IPS-15b (cell line): ENCODE data around the gene LRRN3.

ENCODE experiments used
- H3K27me3 ChIP-seq: one replicate; pipeline ENCODE4 v1.6.1; 2013; ENCODE audit warnings: low read length; ENCODE audit not compliant: control insufficient read depth, insufficient read depth
- H3K36me3 ChIP-seq: one replicate; pipeline ENCODE4 v1.6.1; 2013; ENCODE audit warnings: low read length; ENCODE audit not compliant: control insufficient read depth, insufficient read depth
- H3K4me1 ChIP-seq: one replicate; pipeline ENCODE4 v1.6.1; 2013; ENCODE audit warnings: mild to moderate bottlenecking, low read length; ENCODE audit not compliant: control insufficient read depth, insufficient read depth
- H3K4me3 ChIP-seq: one replicate; pipeline ENCODE4 v1.5.1; 2013; ENCODE audit warnings: low read depth, low read length
- H3K9ac ChIP-seq: one replicate; pipeline ENCODE4 v1.6.1; 2013; ENCODE audit warnings: low read depth, mild to moderate bottlenecking, low read length
- H3K9me3 ChIP-seq: one replicate; pipeline ENCODE4 v1.6.1; 2013; ENCODE audit warnings: mild to moderate bottlenecking, low read length; ENCODE audit not compliant: control insufficient read depth, insufficient read depth

LRRN3 gene

DNA sequence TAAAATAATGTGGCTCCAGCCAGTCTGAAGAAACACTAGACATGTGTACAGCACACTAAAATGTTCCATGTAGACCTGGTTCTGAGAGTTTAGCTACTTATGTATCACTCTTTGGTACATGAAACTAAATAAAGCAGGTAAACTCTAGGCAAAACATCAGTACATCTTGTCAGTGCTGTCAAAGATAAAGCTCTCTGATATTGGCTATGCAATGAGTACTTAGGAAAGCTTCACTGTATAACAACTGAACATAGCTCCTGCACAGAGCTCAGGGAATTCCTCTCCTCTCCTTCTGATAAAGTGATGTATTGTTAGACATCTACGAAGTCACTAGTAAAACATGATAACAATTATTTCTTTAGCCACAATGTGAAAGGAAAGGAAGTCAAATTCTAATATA is 3.5 kb downstream of the LRRN3 start:
- H3K9ac ChIP-seq: no peak overlapping the region
- H3K4me3 ChIP-seq: no peak overlapping the region
- H3K27me3 ChIP-seq: no peaks in the 10 kb centered on the region
- H3K9me3 ChIP-seq: no peaks in the 10 kb centered on the region
- H3K4me1 ChIP-seq: peaks cover 47% of the 10 kb centered on the region
- no peaks in the 10 kb centered on the region for H3K36me3 ChIP-seq

DNA sequence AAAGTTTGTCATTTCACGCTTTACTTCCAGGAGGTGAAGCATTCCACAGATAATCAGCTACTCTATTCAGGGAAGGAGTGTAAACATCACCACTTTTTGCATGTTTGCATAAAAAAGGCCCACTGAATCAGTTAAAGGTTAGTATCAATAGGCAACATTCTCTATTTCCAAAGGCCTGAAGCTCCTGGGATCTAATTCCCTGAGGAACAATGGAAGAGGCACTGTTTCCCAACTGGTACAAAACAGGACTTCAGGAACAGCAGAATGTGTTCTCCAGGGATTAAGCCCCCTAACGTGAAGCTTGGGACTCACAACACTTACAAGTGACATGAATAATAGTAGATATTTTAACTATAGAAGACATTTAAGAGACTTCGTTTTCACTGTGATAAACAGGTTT is 6.1 kb downstream of the LRRN3 start:
- no peak overlapping the region for H3K9ac ChIP-seq
- peaks cover 32% of the 10 kb centered on the region for H3K4me1 ChIP-seq
- no peaks in the 10 kb centered on the region for H3K27me3 ChIP-seq
- H3K36me3 ChIP-seq: no peaks in the 10 kb centered on the region
- H3K4me3 ChIP-seq: peak overlapping the region; percentile 3
- no peaks in the 10 kb centered on the region for H3K9me3 ChIP-seq

DNA sequence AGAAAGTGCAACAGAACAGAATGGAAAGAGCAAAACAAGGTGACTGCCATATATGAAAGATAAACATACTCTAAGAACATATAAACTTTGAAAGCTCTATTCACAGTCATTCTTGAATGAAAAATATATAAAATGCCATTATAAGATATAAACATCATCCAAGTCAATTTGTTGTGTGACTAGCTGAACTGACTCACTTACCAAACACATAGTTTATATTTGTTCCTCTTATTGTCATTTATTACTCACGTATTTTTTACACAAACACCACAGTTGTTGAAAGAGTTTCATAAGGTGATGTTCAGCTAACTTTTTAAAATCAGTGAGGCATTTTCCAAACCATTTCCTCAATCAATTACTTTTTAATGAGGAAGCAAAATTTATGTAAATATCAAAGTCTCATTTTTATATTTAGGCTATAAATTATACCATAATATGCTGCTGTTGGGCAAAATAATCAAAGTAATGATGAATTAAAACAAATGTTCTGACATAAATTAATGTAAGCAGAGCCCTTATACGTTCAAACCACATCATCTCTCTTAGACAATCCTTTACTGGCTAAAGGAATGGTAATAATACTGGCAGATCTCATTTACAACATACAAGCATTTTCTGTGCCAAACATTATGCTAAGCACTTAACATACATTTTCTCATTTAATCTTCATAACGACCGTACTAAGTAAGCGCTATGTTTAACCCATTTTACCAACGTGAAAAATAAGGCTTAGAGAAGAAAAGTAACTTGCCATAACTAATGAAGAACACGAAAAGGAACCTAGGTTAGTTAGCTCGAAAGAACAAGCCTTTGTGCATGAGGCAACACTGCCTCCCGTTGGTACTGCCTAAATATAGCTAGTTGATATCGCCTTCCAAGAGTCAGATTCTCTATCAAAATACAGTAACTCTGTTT is 7.3 kb downstream of the LRRN3 start:
- Histone ChIP-seq H3K4me3 (no peak overlapping the region), H3K27me3 (no peaks in the 10 kb centered on the region), H3K9ac (no peak overlapping the region), H3K9me3 (no peaks in the 10 kb centered on the region), H3K36me3 (no peaks in the 10 kb centered on the region), H3K4me1 (peaks cover 29% of the 10 kb centered on the region)

- H3K36me3 ChIP-seq: no peaks in the 10 kb centered on the region
- H3K4me1 ChIP-seq: peaks cover 29% of the 10 kb centered on the region
- H3K4me3 ChIP-seq: no peak overlapping the region
- no peaks in the 10 kb centered on the region for H3K9me3 ChIP-seq
- no peaks in the 10 kb centered on the region for H3K27me3 ChIP-seq
- H3K9ac ChIP-seq: no peak overlapping the region
Measured at GRCh38 chr7:111098926-111099250, 8.0 kb downstream of the LRRN3 start.

DNA sequence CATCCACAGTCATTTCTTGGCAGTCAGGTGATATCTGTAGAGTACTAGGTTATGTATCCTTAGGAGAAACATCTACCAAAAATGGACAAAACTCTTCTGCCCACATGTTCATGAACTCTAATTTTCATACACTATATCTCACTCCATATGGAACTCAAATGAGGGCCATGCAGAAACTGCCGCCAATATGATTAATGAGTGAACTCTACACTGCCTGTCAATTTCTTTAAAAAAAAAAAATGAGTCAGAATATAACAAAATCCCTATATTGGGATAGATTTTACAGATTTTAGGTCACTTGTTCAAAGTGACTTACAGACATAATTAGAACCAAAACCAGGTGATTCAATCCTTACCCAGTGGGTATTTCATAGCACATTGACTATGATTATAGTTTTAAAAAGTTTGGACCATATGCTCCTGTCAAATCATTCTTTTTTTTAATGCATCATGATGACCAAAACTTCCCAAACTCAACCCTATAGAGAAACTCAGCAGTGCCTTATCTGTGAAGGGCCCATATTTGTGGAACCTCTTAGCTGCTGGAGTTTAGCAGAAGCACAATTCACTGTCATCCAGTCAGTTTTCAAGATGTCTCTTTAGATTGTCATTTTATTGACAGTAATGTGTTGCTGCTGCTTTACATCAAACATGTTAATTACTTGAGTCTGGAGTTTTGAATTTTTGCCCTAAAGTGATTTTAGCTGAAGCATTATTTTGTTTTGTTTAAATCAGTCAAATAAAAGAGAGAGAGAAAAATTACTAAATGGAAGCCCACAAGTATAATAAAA is 11.1 kb downstream of the LRRN3 start:
- Histone ChIP-seq H3K9me3 (no peaks in the 10 kb centered on the region), H3K36me3 (no peaks in the 10 kb centered on the region), H3K27me3 (no peaks in the 10 kb centered on the region), H3K4me1 (peaks cover 29% of the 10 kb centered on the region), H3K4me3 (no peak overlapping the region), H3K9ac (no peak overlapping the region)

DNA sequence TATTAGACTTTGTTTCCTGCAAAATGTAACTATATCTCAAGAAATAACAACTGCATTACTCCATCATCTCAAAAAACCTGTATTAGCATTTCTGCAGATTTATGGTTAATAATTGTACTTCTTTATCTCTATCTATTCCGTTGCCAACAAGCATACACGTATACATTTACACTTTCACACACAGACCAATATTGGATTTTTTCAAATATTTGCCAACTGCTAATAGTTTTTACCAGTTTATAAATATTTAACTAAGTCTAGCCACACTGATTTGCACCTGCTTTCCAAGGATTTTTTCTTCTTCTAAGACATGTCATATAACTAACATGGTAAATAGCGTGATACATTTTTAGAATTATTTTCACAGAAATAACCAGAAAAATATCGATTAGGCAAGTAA is 12.2 kb downstream of the LRRN3 start:
- H3K9me3 ChIP-seq: no peaks in the 10 kb centered on the region
- H3K4me1 ChIP-seq: peaks cover 21% of the 10 kb centered on the region
- no peaks in the 10 kb centered on the region for H3K36me3 ChIP-seq
- no peaks in the 10 kb centered on the region for H3K27me3 ChIP-seq
- H3K9ac ChIP-seq: no peak overlapping the region
- H3K4me3 ChIP-seq: no peak overlapping the region

DNA sequence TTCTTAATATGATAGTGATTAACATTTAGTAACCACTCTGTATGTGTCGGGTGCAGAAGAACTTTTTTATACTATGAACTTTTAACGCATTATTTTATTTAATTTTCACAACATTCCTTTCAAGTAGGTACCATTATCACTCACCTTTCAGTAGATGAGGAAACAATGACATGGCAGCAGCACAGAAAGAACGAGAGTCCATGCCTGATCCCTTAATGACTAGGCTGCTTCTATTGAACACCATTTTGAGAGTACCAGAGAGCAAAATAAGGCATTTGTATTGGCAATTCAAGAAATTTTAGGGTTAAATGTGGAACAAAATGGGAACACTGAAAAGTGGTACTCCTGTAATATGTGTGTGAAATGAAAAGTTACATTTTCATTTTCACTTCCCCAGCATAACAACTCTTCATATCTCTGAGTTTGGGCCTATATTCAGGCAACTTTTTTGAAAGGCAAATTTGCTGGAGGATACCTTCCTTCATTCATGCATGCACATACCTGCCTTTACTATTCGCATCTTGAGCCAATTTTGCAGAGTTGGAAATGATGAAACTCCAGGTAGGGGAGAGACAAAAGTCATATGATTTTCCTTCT is 12.8 kb downstream of the LRRN3 start:
- H3K9ac ChIP-seq: no peak overlapping the region

DNA sequence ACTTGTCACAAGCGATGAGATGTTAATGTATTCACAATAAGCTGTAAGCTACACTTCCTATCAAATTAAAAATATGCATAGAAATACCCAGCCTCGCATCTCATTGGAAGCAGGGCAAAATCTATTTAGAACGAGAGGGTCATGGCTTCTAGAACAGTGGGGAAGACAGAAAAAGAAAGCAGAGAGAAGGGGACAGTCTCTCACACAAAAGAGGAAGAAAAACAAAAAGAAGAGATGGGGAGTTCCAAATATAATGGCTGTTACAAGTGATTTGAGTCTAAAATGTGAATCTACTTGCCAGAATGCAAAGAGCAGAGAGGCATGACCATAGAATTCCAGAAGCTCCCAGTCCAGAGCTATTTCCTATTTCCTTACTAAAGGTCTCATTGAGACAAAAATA is 13.8 kb downstream of the LRRN3 start:
- H3K4me1 ChIP-seq: peaks cover 17% of the 10 kb centered on the region
- H3K27me3 ChIP-seq: no peaks in the 10 kb centered on the region
- no peak overlapping the region for H3K4me3 ChIP-seq
- no peaks in the 10 kb centered on the region for H3K9me3 ChIP-seq
- no peaks in the 10 kb centered on the region for H3K36me3 ChIP-seq
- H3K9ac ChIP-seq: no peak overlapping the region

More for the DNA sequence above, 12.8 kb downstream of the LRRN3 start:
- peaks cover 17% of the 10 kb centered on the region for H3K4me1 ChIP-seq
- H3K9me3 ChIP-seq: no peaks in the 10 kb centered on the region
- H3K36me3 ChIP-seq: no peaks in the 10 kb centered on the region
- no peak overlapping the region for H3K4me3 ChIP-seq
- H3K27me3 ChIP-seq: no peaks in the 10 kb centered on the region

- Histone ChIP-seq H3K36me3 (no peaks in the 10 kb centered on the region), H3K4me3 (no peak overlapping the region), H3K9me3 (no peaks in the 10 kb centered on the region), H3K9ac (no peak overlapping the region), H3K27me3 (no peaks in the 10 kb centered on the region), H3K4me1 (peaks cover 17% of the 10 kb centered on the region)
Measured at GRCh38 chr7:111105269-111105668, 14.3 kb downstream of the LRRN3 start.

- H3K4me3 ChIP-seq: no peak overlapping the region
- no peaks in the 10 kb centered on the region for H3K36me3 ChIP-seq
- no peak overlapping the region for H3K9ac ChIP-seq
- peaks cover 17% of the 10 kb centered on the region for H3K4me1 ChIP-seq
- H3K9me3 ChIP-seq: no peaks in the 10 kb centered on the region
- H3K27me3 ChIP-seq: no peaks in the 10 kb centered on the region
Measured at GRCh38 chr7:111107579-111107978, 16.7 kb downstream of the LRRN3 start.

DNA sequence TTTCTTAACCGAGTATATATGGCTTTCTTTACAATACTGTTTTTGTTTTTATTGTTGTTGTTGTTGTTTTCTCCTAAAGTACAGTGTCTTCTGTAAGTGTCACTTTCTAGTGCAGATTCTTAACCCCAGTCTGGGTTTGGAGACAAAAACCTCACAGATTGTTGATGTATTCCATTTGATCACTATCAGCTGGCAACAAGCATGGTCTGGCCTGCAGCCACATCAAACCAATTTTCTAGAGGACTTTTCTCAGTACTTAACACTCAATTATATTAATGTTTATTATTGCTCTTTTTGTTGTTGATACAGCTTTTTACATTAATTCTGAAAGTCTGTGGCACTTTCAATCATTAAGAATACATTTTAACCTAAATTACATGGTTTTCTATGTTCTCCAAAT is 17.1 kb downstream of the LRRN3 start:
- Histone ChIP-seq H3K9me3 (no peaks in the 10 kb centered on the region), H3K9ac (no peak overlapping the region), H3K4me1 (peaks cover 17% of the 10 kb centered on the region), H3K36me3 (no peaks in the 10 kb centered on the region), H3K4me3 (no peak overlapping the region), H3K27me3 (no peaks in the 10 kb centered on the region)
